ENCODE measurements around the gene ZBTB39.

- TF ChIP-seq POLR2AphosphoS5 (IDR thresholded peaks at IDR 0.05) = no peak
- no peak for TF ChIP-seq CTCF (IDR thresholded peaks at IDR 0.05 in 8 of 11, conservative IDR thresholded peaks at IDR 0.05 in 3 of 11)
Observed at GRCh38 chr12:57051011-57051410, 44.7 kb upstream of the ZBTB39 start.

Measured in spleen (tissue), 7 donors.